CD4-positive, alpha-beta T cell treated with Interleukin-17A for 4 hours (primary cell): ENCODE results near the gene FBXO33.
"Not testable (repeated sequence)": the region's sequence is repeated elsewhere in the genome, so short reads cannot be mapped to it uniquely, and the experiment has no call there.

Source experiments
- DNase-seq: peaks from one replicate; pipeline ENCODE4 v3.0.0-alpha.2; 2020; ENCODE audit warnings: mixed read lengths

Gene FBXO33

DNA sequence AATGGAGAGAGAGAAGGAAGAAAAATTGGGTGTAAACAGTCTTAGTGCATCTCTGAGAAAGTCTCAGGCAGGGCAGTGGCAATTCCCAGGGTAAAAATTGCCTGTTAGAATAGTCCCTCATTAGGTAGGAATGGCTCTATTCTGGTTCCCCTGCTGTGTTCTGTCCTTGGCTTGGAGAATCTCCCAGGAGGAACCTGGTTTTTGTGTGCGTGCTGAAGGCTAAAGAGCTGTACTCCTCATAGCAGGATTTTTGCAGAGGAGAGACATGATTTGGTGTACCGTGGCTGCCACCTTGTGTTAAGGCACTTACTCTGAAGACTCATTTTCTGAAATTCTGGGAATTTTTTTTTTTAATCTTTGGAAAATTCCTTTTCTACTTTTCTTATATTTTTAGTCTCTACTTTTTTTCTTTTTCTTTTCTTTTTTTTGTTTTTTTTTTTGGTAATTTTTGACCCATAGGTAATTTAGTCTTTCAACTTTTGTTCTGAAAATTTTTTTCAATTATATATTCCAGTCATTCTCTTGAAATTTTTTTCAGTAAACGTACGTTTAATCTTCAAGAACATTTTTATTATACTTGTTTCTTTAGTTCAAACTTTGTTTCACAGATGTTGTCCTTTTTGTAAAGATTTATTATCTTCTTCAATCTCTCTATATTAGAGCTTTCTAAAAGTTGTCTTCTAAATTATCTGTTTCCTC, 63.8 kb downstream of the FBXO33 start:
- DNase-seq = peak; percentile 39

- DNase-seq = no peak
Measured at GRCh38 chr14:39367387-39367751, 64.9 kb downstream of the FBXO33 start.

GRCh38 chr14:39366460-39367386, 65.5 kb downstream of the FBXO33 start:
- DNase-seq = no peak

- DNase-seq = no peak
Measured at GRCh38 chr14:39365354-39365753, 66.9 kb downstream of the FBXO33 start.

DNA sequence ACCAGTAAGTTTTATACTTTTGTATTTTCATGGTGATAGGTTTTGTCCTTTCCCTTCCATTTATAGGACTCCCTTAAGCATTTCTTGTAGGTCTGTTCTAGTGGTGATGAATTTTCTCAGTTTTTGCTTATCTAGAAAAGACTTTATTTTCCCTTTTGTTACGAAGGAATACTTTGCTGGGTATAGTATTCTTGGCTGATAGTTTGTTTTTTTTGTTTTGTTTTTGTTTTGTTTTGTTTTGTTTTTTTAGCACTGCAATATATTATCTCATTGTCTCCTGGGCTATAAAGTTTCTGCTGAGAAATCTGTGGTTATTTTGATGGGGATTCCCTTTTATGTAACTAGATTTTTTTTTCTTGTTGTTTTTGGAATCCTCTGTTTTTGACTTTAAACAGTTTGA, 67.7 kb downstream of the FBXO33 start:
- no peak for DNase-seq

DNA sequence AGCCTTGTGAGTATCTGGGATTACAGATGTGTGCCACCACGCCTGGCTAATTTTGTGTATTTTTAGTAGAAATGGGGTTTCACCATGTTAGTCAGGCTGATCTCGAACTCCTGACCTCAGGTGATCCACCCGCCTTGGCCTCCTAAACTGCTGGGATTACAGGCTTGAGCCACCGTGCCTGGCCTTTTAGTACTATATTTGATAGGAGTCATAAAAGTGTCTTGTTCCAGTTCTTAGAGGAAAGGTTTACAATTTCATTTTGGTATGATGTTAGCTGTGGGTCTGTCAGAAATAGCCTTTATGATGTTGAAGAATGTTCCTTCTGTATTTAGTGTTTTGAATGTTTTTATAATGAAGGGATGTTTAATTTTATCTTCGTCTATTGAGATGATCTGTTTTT, 70.7 kb downstream of the FBXO33 start:
- not testable (repeated sequence) for DNase-seq

- DNase-seq = no peak
Measured at GRCh38 chr14:39360316-39360715, 71.9 kb downstream of the FBXO33 start.

DNA sequence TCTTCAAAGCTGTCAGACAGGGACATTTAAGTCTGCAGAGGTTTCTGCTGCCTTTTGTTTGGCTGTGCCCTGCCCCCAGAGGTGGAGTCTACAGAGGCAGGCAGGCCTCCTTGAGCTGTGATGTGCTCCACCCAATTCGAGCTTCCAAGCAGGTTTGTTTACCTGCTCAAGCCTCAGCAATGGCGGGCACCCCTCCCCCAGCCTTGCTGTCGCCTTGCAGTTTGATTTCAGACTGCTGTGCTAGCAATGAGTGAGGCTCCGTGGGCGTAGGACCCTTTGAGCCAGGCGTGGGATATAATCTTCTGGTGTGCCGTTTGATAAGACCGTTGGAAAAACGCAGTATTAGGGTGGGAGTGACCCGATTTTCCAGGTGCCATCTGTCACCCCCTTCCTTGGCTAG, 73.2 kb downstream of the FBXO33 start:
- DNase-seq = not testable (repeated sequence)

DNA sequence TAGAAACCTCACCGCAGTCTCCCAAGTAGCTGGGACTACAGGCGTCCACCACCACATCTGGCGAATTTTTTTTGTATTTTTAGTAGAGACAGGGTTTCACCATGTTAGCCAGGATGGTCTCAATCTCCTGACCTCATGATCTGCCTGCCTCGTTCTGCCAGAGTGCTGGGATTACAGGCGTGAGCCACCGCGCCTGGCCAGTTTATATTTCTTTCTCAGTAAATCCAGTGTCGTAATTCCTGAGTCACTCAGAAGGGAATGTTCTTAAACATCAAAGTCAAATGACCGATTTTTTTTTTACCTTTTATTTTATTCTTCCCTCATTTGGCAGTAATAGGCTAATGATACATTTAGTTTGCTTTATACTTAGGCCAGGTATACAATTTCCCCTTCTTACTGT, 80.5 kb downstream of the FBXO33 start:
- no peak for DNase-seq

GRCh38 chr14:39350866-39351265, 81.4 kb downstream of the FBXO33 start:
- DNase-seq = no peak
